ENCODE results near the gene USP6. TPM values are rescaled to one million over a fixed set of nuclear protein-coding genes. Genes with fewer than 3 reads are reported as not detected.
"Not testable (repeated sequence)": the region's sequence is repeated elsewhere in the genome, so short reads cannot be mapped to it uniquely, and the experiment has no call there.

USP6 gene
- total RNA-seq, 1 experiment from 2014 or later, result 0.11 TPM

DNA sequence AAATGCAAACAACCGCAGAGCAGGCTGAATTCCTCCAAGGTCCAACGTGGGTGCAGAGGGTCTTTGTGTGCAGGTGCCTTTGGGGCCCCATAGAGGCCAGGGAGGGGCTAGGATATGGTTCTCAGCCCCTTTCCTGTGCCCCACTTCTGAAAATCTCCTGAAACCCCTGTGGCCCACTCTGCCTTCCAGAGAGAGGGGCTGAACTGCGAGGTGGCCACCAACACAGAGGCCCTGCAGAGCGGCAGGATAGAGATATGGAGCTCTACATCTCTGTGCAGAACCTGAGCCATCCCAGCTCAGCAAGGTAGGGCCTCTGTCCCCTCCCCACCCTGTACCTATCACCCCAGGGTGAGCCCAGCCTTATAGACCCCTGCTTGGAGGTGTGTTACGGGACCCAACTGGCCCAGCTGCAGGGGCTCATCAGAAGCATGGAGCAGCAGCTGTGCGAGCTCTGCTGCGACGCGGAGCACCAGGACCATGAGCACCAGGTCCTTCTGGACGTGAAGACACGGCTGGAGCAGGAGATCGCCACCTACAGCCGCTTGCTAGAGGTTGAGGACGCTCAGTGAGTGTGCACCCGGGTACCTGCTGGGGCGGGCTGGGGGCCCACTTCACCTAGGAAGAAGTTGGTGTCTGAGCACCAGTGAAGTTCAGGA lies 5.5 kb downstream of the USP6 start:
- Histone ChIP-seq H4K20me1 (ENCODE audit: insufficient read depth) (no peaks in the 10 kb centered on the region), H3K36me3 (ENCODE audit: low read depth) (no peaks in the 10 kb centered on the region), H2AFZ (no peak overlapping the region), H3F3A (ENCODE audit: insufficient read depth, low read depth) (no peaks in the 10 kb centered on the region), H3K4me1 (replicated peaks; ENCODE audit: insufficient read depth) (no peaks in the 10 kb centered on the region), H3K79me2 (ENCODE audit: low read depth) (no peaks in the 10 kb centered on the region), H3K4me3 (no peak overlapping the region), H3K27ac (no peak overlapping the region), H3K4me2 (no peak overlapping the region), H3K9me2 (ENCODE audit: insufficient read depth) (no peaks in the 10 kb centered on the region), H3K27me3 (ENCODE audit: insufficient read depth, low read depth) (peaks cover 72% of the 10 kb centered on the region), H3K9me3 (ENCODE audit: insufficient read depth, low read depth) (no peaks in the 10 kb centered on the region)
- TF ChIP-seq, protein P1, sequence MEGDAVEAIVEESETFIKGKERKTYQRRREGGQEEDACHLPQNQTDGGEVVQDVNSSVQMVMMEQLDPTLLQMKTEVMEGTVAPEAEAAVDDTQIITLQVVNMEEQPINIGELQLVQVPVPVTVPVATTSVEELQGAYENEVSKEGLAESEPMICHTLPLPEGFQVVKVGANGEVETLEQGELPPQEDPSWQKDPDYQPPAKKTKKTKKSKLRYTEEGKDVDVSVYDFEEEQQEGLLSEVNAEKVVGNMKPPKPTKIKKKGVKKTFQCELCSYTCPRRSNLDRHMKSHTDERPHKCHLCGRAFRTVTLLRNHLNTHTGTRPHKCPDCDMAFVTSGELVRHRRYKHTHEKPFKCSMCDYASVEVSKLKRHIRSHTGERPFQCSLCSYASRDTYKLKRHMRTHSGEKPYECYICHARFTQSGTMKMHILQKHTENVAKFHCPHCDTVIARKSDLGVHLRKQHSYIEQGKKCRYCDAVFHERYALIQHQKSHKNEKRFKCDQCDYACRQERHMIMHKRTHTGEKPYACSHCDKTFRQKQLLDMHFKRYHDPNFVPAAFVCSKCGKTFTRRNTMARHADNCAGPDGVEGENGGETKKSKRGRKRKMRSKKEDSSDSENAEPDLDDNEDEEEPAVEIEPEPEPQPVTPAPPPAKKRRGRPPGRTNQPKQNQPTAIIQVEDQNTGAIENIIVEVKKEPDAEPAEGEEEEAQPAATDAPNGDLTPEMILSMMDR (conservative IDR thresholded peaks at IDR 0.05), result no peak
- TF ChIP-seq EZH2 (IDR thresholded peaks at IDR 0.05; ENCODE audit: low read depth), result no peak
- ChIA-PET POLR2A (ENCODE audit: unreplicated experiment) (no interaction called here), CTCF (no interaction called here)
- no TSS peak for BruUV-seq (replicated peaks)
- DNase-seq, result no peak
- intact Hi-C loops (cut with micrococcal nuclease; ENCODE audit: unreplicated experiment), result no loop called here

DNA sequence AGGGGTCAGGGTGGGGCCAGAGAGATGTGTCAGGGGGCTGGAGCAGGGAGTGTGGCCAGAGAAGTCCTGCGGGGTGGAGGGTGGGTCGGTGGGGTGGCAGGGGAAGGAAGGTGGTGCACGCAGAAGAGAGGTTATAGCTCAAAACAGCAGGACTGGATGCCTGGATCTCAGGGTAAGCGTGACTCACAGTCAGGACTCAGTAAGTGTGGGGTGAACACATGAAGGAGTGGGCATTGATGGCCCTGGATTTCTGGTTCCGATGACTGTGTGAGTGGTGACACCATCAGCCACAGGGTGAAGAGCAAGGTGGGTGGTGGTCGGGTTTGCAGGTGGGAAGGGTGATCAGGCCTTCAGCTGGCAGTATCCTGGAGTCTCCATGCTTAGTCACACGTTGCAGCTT lies 6.2 kb downstream of the USP6 start:
- CTCF ChIA-PET; H3K36me3 ChIP-seq (ENCODE audit: low read depth); H3K27ac ChIP-seq; H3K4me1 ChIP-seq (replicated peaks; ENCODE audit: insufficient read depth); DNase-seq; H2AFZ ChIP-seq; H3K79me2 ChIP-seq (ENCODE audit: low read depth); H3K4me3 ChIP-seq; BruUV-seq (replicated peaks); H4K20me1 ChIP-seq (ENCODE audit: insufficient read depth); POLR2A ChIA-PET (ENCODE audit: unreplicated experiment); H3K9me3 ChIP-seq (ENCODE audit: insufficient read depth, low read depth); H3K9me2 ChIP-seq (ENCODE audit: insufficient read depth); intact Hi-C loops (cut with micrococcal nuclease; ENCODE audit: unreplicated experiment); H3K4me2 ChIP-seq; H3F3A ChIP-seq (ENCODE audit: insufficient read depth, low read depth): not testable (repeated sequence)
- H3K27me3 ChIP-seq (ENCODE audit: insufficient read depth, low read depth), result peaks cover 75% of the 10 kb centered on the region

DNA sequence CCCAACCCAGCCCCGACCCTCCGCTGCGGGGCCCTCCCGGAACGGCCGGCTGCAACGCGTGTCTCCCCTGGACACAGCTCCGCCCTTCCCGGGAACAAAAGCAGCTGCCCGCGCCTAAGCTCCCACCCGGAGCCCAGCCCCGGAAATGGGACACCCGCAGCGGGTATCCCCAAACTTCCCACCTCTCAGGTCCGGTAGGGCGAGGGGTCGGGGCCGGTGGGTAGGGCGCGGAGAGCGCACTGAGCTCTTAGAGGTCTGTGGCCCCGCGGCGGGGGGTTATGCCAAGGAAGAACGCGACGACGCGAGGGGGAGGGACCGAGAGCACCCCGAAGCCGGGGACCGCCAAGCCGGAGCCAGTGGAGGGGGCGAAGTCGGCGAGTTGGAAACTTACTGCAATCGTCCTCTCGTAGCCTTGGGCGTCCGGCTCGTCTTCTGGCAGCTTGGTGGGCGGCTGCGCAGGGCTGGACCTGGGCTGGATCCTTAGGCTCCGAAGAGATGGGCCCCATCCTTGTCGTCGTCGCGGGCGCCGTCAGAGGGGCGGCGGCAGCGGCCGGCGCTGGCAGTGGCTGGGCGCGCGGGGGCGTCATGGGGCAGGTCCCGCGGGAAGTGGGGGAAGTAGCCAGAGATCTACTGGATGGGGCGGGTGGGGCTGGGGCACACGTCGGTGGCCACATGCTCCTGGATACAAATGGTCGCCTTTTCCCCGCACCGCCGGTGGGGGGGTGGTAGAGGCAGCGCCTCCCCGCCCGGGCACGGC lies 6.9 kb downstream of the USP6 start:
- H3K36me3 ChIP-seq (ENCODE audit: low read depth), result no peaks in the 10 kb centered on the region
- H3K27ac ChIP-seq, result no peak overlapping the region
- no peak for DNase-seq
- TF ChIP-seq, protein P1 (conservative IDR thresholded peaks at IDR 0.05), result no peak
- TF ChIP-seq EZH2 (IDR thresholded peaks at IDR 0.05; ENCODE audit: low read depth), result no peak
- no peaks in the 10 kb centered on the region for H4K20me1 ChIP-seq (ENCODE audit: insufficient read depth)
- H3F3A ChIP-seq (ENCODE audit: insufficient read depth, low read depth), result no peaks in the 10 kb centered on the region
- intact Hi-C loops (cut with micrococcal nuclease; ENCODE audit: unreplicated experiment), result no loop called here
- no peaks in the 10 kb centered on the region for H3K9me2 ChIP-seq (ENCODE audit: insufficient read depth)
- H3K9me3 ChIP-seq (ENCODE audit: insufficient read depth, low read depth), result no peaks in the 10 kb centered on the region
- no peak overlapping the region for H2AFZ ChIP-seq
- no TSS peak for BruUV-seq (replicated peaks)
- no peak overlapping the region for H3K4me3 ChIP-seq
- no peaks in the 10 kb centered on the region for H3K79me2 ChIP-seq (ENCODE audit: low read depth)
- H3K4me2 ChIP-seq, result no peak overlapping the region
- ChIA-PET POLR2A (ENCODE audit: unreplicated experiment) (no interaction called here), CTCF (no interaction called here)
- no peaks in the 10 kb centered on the region for H3K4me1 ChIP-seq (replicated peaks; ENCODE audit: insufficient read depth)
- peaks cover 76% of the 10 kb centered on the region for H3K27me3 ChIP-seq (ENCODE audit: insufficient read depth, low read depth)
